Testis (tissue), 2 donors: ENCODE data around the gene CEMIP.

Source experiments
- POLR2A ChIP-seq: fragments of 450-650 bp; IDR thresholded peaks from one replicate; pipeline ENCODE4 v1.6.1; 2017; ENCODE audit warnings: antibody characterized with exemption, mild to moderate bottlenecking, moderate library complexity
- TF ChIP-seq, protein P1 (sequence below), 3 experiments: fragments of 450-650 bp in 2 of 3; fragments of 200-600 bp in 1 of 3; sonication (generic) in 1 of 3; IDR thresholded peaks; one replicate each; pipeline ENCODE4 v1.5.1; 2016 to 2019; ENCODE audit warnings: antibody characterized with exemption in 3 of 3, mild to moderate bottlenecking in 2 of 3, moderate library complexity in 1 of 3

DNA sequence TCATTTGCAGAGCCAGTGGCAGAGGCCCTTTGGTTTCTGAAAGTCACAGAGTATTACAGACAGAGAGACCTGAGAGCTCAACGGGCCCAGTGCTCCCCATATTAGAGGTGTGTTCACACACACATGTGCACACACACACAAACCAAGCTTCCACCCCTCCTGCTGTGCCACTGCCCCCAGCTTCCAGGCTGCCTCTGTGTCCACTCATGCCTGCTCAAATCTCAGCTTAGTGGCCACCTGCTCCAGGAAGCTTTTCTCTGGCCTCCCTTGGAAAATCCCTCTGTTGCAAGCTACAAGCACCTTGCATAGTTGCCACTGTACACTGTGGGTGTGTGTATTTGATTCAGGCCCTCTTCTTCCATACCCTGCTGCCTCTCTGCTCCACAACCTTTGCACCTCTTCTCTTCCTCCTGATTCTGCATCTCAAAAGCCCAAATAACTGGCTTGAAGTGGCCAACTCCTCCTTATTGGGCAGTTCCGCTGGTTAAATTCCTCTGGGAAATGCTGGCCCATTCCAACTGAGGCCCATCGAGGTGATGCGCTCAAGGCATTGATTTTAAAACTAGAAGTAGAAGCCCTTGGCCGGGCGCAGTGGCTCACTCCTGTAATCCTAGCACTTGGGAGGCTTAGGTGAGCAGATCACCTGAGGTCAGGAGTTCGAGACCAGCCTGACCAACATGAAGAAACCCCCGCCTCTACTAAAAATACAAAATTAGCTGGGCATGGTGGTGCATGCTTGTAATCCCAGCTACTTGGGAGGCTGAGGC is 187.4 kb downstream of the CEMIP start:
- TF ChIP-seq, protein P1, sequence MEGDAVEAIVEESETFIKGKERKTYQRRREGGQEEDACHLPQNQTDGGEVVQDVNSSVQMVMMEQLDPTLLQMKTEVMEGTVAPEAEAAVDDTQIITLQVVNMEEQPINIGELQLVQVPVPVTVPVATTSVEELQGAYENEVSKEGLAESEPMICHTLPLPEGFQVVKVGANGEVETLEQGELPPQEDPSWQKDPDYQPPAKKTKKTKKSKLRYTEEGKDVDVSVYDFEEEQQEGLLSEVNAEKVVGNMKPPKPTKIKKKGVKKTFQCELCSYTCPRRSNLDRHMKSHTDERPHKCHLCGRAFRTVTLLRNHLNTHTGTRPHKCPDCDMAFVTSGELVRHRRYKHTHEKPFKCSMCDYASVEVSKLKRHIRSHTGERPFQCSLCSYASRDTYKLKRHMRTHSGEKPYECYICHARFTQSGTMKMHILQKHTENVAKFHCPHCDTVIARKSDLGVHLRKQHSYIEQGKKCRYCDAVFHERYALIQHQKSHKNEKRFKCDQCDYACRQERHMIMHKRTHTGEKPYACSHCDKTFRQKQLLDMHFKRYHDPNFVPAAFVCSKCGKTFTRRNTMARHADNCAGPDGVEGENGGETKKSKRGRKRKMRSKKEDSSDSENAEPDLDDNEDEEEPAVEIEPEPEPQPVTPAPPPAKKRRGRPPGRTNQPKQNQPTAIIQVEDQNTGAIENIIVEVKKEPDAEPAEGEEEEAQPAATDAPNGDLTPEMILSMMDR (IDR thresholded peaks at IDR 0.05), result no peak
- TF ChIP-seq POLR2A, result no peak
